Measurements from ENCODE around the gene CADPS2.

- TF ChIP-seq CTCF (IDR thresholded peaks at IDR 0.05; ENCODE audit: insufficient read depth, low read length) (no peak), POLR2AphosphoS5 (IDR thresholded peaks at IDR 0.05; ENCODE audit: low read depth) (no peak), REST (IDR thresholded peaks at IDR 0.05; ENCODE audit: insufficient replicate concordance, low read depth) (no peak)
These were observed 135.9 kb downstream of the CADPS2 start for GRCh38 chr7:122750389-122750788.

Measured in HL-60 (cell line).